Measurements from ENCODE around the gene CD48.
"Not testable (repeated sequence)": the region's sequence is repeated elsewhere in the genome, so short reads cannot be mapped to it uniquely, and the experiment has no call there.

CD48 gene

DNA sequence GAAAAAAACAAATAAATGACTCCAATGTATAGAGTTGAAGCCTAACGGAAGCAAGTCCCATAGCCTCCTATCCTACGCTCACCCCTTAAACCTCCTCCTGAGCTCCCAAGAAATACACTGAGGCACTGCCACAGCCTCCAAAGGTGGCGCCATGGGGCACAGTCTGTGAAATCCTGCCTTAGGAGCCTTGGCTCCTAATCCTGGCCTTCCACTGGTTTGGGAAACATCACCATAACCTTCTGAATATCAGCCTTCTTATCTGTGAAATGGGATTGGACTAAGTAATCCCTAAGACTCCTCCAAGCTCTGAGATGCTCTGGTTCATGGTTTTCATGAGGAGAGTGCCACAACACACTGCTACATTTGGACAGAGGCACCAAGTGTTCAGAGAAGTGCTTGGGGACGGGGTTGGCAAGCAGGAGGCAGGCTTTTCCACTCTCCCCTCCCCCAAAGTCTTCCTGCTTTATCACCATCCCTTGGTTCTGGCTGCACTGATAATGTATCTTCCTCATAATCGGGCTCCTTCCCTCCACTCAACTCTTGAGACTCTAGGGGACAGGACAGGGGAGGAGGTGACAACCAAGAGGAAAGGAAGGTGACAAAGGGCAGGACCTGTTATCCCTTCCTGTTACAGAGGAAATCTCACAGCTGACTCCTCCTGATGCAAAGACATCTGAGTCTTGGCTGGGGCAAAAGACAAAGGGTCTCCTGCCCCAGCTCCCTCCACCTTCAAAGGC is 30.2 kb upstream of the CD48 start:
- no peak for DNase-seq

DNA sequence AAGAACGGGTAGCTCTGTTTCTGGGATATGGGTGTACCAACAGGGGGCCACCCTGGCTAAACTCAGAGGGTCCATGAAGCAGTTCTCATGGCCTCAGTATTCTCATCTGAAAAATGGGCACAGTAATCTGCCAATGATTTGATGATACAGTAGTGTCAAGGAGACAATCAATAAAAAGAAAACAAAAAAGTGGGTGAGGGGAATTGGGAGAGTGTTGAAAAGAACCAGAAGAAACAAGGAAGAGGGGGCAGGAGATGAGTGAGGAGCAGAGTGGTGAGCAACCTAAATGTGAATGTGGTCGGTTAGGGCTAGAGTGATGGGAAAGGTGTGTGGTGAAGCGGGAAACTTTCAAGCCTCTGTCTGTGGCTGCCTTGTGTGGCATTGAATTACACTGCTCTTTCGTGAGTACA is 29.5 kb upstream of the CD48 start:
- DNase-seq = no peak

DNA sequence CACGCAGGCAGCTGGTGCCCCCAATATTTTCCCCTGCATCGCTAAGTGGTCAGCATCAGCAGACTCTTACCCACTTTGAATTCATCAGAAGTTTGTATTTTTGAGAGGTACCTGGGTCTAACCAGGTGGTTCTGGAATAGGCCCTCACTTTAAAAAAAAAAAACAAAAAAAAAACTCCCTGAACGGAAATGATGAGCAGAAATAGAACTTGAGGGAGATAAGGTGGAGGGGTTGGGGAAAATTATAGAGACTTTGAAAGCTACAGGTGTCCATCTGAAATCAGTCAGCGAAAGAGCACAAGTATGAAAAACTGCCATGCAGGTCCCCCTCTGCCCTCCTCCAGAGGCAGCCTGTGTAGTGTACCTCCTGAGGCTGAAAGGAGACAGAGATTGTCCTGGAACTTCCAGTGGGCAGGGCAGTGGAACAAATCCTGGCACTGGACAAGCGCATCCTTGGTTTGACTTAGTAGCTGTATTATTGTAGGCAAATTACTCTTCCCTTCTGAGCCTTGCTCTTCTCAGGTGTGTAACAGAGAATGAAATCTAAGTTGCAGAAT is 28.6 kb upstream of the CD48 start:
- DNase-seq = no peak

DNA sequence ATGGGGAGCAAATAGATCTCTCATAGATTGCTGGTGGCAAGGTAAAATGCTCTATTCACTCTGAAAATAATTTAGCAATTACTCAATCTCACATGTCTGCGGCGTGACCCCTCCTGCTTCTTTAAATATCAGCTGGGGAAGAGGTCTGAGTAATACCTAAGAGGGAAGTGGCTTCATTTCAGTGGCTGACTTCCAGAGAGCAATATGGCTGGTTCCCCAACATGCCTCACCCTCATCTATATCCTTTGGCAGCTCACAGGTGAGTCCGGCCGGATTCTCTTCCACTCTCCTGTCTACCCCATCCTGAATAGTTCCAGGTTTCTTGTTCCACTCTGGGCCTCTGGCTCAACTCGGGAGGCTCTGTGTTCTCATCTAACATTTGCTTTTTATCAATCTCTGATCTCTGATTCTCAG is 27.5 kb upstream of the CD48 start, which contains the start of gene SLAMF7:
SLAMF7 (plus strand) TSS at position 150 of the 414 bp plus-strand sequence; CDS start at position 205, 55 bp downstream.
- no peak for DNase-seq

DNA sequence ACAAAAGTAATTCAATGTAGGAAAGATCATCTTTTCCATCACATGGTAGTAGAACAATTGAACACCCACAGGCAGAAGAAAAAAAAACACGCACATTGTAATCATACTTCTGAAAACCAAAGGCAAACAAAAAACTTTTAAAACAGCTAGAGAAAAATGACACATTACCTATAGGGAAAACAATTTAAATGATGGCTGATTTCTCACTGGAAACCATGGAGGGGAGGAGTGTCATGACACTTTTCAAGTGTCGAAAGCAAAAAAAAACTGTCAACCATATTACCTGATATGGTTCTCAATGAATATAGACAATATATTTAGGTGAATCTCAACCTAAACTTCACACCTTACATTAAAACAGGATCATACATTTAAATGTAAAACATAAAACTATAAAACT is 26.6 kb upstream of the CD48 start:
- no peak for DNase-seq

DNA sequence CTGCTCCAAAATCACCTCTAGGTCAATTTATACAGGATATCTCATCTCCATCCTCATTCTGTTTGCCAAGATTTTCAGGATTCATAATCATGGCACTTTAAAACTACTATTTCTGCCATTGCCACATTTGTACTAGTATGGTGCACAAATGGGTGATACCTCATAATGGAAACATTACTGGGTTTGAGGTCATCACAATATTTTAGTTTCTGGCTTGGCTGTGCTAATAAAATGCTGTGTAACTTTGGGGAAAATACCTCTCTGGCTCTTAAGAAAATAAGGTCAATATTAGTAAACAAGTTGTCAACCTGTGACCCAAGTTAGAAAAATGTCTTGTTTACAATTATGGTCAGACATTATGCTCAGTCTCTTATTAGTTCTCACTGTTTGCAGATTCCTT is 22.7 kb upstream of the CD48 start:
- DNase-seq = no peak

DNA sequence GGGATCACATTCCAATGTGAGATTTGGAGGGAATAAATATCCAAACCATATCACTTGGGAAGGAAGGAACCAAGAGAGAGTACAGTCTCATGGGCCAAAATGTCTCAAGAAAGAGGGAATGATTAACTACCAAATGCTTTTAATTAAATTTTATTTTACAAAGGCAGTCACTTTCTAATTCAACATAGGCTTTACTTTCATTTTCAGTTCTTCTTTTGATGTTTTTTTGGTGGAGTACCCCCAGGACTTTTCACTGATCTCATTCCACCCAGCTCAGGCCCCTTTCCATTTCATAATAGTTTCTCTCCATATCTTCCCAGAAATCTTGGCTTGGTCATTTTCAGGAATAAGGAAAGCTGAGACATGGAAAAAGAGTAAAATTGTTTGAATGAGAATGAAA is 22.3 kb upstream of the CD48 start:
- no peak for DNase-seq

DNA sequence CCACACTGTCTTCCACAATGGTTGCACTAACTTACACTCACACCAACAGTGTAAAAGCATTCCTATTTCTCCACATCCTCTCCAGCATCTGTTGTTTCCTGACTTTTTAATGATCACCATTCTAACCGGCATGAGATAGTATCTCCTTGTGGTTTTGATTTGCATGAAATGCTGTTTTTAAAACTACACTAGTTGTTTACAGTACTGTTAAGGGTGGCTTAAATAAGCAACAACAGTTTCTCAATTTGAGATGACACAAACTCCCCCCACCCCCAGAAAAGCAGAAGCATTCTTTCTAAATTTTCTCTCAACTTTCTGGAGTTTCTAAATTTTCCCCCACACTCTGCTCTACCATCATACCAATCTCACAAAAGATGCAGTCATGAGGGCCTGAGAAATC is 20.4 kb upstream of the CD48 start:
- DNase-seq = no peak

DNA sequence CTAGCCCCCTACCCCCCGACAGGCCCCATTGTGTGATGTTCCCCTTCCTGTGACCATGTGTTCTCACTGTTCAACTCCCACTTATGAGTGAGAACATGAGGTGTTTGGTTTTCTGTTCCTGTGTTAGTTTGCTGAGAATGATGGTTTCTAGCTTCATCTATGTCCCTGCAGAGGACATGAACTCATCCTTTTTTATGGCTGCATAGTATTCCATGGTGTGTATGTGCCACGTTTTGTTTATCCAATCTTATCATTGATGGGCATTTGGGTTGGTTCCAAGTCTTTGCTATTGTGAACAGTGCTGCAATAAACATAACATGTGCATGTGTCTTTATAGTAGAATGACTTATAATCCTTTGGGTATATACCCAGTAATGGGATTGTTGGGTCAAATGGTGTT is 19.9 kb upstream of the CD48 start:
- not testable (repeated sequence) for DNase-seq

DNA sequence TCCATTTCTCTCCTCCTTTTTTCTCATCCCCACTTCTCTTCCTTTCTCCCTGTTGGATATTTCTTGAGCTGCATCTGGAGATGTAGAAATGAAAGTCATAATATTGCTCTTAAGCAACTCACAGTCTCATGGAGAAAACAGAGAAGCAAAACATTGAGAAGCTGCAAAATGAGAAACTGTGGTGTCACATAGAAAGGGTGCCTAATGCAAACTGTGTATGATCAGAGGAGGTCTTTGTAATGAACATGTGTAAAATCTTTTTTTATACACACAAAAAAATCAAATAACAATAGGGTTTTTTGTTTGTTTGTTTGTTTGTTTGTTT is 15.7 kb upstream of the CD48 start:
- no peak for DNase-seq

DNA sequence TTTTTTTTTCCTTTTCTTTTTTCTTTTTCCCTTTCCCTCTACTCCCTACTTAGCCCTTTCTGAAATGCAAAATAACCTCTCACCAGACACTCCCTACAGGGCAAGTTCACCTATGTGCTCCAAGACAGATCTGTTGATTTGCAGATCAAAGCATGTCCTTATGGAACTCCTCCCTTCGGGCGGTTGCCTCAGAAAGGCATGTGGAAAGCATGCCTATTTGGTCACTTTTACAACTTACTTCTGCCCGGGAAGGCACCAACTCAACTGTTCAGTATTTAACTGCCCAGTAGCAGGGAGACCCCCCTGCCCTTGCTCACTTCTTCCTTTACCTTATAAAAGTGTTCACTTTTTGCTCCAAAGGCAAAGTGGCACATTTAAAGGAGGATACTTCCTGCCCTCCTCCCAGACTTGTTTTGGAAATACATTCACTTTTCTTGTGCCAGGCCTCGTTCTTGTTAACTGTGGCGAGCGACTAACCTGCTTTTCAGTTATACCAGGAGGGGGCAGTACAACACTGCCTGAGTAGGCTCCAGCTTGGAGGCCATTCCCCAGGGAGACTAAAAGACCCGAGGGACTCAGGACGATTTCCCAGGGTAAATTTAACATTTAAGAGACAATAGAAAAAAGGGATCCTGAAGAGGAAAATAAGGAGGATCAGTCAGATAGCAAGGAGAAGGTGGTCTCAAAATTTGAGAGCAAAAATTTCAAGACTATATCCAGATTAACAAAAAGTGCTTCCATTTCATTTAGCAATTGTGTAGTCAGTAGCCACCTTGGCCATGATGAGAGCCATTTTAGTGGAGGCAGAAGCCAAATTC is 15.1 kb upstream of the CD48 start:
- peak; percentile 46 for DNase-seq

DNA sequence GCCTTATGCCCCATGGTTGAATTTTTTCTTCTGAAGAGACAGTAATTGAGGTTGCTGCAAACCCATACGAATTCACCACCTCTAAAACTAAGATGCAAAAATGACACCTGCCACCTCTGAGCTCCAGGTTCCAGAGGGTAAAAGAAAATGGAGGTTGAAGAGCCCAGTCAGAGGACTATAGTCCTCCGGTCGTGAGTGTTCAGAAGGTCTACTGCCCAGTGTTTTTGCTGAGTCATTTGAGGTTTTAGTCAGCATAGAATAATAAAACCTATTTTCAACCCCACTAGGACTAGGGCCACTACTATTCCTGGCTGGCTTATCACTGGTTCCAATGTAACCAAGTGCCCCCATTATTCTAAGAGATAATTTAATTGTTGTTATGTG is 14.5 kb upstream of the CD48 start:
- DNase-seq = no peak

DNA sequence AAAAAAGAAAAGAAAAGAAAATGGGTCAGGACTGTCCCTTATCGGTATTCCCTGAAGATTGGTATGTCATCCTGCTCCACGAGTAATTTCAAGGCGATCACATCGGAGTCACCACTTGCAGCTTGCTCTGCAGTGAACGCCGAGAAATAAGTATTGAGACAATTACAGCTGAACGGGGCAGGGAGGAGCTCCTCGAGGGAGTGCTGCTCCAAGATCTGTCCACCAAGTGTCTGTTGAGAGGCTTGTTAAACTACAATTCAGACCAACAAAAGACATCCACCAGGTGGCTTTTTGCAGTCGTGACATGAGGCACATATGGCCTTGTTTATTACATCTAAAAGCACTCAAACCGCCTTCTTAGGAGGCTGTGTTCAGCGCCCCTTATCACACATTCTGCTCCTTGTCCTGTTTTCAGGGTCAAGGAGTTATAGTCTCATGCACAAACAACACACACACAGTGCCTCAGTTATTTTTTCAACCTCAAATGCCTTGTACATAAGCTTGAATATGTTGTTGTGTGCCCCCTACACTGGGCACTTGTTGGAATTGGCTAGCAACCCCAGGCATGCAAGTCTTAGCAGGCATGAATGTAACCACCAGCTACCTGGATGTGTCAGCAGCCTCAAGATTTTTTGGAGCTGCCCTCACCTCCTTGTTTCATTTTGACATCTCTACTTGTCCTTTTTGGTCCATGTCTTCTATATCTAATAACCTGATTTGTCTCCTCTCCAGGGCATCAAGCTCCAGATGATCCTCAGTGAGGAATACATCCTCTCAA is 13.0 kb upstream of the CD48 start:
- no peak for DNase-seq

DNA sequence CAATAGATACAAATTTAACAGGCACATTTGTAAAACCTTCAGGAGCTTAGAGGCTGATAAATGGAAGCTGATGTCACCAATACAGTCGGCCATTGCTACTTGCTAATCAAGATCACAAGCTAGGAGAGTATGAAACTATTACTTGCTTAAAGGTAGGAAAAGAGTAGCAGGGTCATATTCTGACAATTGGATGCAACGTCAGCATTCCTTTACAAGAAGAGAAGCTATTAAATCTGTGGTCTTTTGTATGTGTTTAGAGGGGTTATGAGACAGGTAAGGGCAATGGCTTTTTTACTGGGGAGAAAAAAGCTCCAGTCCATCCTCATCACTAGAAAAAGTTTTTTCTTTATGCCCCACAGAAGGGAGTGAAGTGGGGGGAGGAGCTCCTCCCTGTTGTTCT is 11.7 kb upstream of the CD48 start:
- no peak for DNase-seq

DNA sequence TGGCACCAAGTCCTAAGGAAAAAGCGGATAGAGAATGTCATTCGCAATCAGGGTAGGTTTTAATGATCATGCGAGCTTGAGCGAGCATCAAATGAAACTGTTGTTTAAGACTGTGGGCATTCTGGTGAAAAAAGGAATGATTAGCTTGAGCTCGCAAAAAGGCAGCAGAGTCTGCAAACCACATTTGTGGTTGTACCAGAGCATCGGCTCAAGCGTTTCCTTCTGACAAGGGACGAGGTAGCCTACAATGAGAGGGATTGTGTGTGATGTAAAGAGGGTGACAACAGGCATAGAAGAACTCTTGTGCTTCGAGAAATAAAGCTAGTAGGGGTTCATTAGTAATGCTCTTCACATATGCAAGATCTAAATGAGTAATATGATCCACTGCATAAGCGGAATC is 11.1 kb upstream of the CD48 start:
- no peak for DNase-seq

DNA sequence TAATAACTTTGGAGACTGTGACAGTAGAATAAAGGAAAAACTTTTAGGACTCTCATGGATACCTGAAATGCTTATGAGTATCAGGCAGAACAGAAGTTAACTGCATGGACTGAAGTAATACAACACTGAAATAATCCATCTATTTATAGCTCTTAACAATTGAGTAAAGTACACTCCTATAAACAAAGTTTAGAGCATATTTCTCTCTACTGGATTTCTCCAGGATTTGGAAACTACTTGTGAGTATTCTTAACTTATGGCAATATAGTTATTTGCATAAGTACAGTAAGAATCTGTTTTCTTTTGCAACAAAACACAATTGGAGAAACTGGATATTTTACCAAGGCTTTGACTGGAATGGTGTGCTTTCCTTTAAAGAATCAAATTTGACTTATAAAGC is 9.9 kb upstream of the CD48 start:
- no peak for DNase-seq

DNA sequence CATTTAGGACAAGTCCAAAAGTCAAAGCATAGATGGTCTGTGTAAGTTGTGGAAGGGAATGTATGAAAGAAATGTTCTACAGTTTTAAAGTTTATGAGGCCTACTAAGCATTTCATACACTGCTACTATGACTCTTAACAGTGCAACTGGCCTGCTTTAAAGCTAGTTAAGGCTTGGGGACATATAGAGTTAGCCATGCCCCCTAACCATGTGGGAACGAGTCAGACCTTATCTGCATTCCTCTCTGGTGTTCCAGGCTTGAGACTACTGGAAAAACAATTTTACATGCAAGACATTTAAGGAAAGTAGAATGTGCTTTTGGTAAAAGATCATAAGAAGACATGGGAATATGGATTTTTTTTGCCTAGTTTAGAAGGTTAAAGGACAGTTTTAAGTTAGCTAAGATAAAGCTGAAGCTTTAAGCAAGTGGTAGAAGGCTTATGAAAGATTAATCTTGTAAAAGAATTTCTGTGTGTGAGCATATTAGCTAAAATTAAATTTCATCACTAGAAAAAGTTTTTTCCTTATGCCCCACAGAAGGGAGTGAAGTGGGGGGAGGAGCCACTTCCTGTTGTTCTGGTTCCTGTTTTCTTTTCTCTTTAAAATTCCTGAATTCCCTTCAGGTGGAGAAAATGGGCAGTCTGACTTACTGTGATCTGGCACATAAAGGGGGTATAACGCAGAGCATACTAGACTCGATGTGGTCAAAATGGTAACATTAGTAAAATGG is 8.9 kb upstream of the CD48 start:
- DNase-seq = no peak

DNA sequence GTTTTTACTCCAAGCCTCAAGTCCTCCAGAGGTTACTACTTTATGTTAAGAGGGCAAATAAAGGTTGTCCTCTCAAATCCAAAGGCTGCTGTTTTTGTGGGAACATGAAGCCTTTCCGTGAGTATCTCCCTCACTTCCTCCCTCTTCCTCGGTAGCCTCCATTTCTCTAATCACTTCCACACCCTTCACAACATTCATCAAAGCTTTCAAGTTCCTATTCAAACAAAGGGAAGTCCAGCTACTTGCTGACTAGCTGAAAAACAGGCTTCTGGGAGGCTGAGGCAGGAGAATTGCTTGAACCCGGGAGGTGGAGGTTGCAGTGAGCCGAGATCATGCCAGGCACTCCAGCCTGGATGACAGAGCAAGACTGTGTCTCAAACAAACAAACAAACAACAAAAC is 6.6 kb upstream of the CD48 start:
- DNase-seq = no peak

DNA sequence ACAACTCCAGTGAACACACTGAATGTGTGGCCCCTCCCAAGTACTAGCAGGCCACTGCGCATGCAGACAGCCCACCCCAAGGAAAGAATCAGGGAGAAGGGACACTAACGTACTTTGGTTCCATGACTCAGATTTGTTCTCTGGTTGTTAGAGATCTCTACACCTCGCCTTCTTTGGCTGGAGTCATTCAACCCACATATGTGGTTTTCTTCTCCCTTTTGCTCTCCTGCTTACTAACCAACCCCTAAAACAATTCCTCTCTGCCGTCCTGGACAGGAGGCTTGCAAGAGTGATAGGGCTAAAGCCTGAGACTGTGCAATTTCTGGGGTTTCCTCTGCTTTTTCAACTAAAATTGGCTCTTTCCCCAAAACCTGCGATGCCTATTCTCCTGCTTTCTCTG is 5.7 kb upstream of the CD48 start:
- no peak for DNase-seq

DNA sequence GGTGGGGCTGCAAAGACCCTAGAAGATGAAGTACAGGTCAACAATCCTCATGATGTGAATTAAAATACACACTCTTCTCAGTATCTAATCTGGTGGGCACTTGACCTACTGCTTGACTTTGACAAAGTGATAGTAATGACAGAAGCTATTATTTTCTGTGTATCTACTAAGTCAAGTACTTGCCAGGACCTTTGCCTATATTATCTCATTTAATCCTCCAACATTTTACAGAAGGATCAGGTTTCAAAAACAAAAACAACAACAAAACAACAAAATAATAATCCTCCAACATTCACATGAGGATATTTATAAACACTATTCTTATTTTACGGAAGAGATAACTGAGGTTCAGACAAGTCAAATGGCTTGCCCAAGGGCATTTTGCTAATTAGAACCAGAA is 4.4 kb upstream of the CD48 start:
- DNase-seq = no peak

DNA sequence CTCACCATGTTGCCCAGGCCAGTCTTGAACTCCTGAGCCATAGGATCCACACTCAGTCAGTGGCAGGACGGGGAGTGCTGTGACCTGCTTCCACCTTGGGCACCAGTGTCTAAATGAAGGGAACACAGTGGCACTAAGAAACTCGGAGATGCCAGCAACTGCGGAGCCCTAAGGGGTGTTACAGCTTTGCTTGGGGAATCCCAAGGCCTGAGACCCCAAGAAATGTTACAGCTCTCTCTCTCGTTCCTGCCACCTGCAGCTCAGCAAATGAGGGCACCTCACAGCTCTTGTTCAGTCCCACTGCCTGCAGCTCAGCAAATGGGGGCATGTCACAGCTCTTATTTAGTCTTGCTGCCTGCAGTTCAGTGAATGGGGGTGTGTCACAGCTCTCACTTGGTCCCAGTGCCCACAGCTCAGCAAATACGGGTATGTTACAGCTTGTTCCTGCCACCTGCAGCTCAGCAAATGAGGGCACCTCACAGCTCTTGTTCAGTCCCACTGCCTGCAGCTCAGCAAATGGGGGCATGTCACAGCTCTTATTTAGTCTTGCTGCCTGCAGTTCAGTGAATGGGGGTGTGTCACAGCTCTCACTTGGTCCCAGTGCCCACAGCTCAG is 2.5 kb upstream of the CD48 start:
- not testable (repeated sequence) for DNase-seq

DNA sequence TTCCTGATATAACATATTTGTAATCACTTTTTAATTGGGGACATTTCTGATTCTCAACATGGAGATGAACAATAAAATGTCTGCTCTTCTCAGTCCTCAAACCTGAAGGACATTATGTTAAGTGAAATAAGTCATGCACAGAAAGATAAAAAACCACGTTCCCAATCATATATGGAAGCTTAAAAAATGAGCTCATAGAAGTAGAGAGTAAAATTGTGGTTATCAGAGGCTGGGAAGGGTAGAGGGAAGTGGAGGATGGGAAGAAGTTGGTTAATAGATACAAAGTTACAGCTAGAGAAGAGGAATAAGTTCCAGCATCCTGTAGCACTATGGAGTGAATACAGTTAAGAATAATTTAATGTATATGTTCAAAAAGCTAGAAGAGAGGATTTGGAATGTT is 1.5 kb upstream of the CD48 start:
- no peak for DNase-seq
